RPMI7951 (cell line): Measurements from ENCODE around the gene CERT1. TPM values are rescaled to one million over a fixed set of nuclear protein-coding genes. Genes with fewer than 3 reads are reported as not detected.
"Not testable (repeated sequence)": the region's sequence is repeated elsewhere in the genome, so short reads cannot be mapped to it uniquely, and the experiment has no call there.

Experiments used
- DNase-seq: peaks from one replicate; pipeline ENCODE4 v3.0.0-alpha.2; 2012; ENCODE audit warnings: low read depth
- total RNA-seq: library from RNA; depleted of rRNA; stranded (reverse); fragments of >200 nt; shearing (Covaris generic); gene quantifications from 2 replicates; pipeline ENCODE4 v1.2.3, GENCODE V29; 2014; rRNA removed

CERT1 gene
- total RNA-seq: 14.1 and 19.9 TPM in 2 replicates

- DNase-seq: peak; percentile 97
These were observed at the start of gene CERT1, which contains the start of gene POLK for GRCh38 chr5:75511435-75512382. CERT1 (minus strand) TSS chr5:75511629; CDS start chr5:75511207, 422 bp downstream. POLK (plus strand) TSS chr5:75511891.

GRCh38 chr5:75560655-75561054 is 49.2 kb upstream of the CERT1 start:
- not testable (repeated sequence) for DNase-seq

GRCh38 chr5:75558981-75559632 is 47.7 kb upstream of the CERT1 start:
- no peak for DNase-seq

GRCh38 chr5:75558221-75558620 is 46.8 kb upstream of the CERT1 start:
- DNase-seq: no peak

GRCh38 chr5:75553358-75553757 is 41.9 kb upstream of the CERT1 start:
- DNase-seq: no peak

- no peak for DNase-seq
These were observed 41.3 kb upstream of the CERT1 start for GRCh38 chr5:75552764-75553163.

GRCh38 chr5:75551471-75551870 is 40.0 kb upstream of the CERT1 start:
- peak; percentile 16 for DNase-seq

GRCh38 chr5:75550597-75550996 is 39.2 kb upstream of the CERT1 start:
- no peak for DNase-seq

GRCh38 chr5:75547812-75548211 is 36.4 kb upstream of the CERT1 start:
- no peak for DNase-seq

GRCh38 chr5:75546830-75547229 is 35.4 kb upstream of the CERT1 start:
- DNase-seq: no peak

GRCh38 chr5:75545131-75545530 is 33.7 kb upstream of the CERT1 start:
- DNase-seq: peak; percentile 27

GRCh38 chr5:75538211-75538610 is 26.8 kb upstream of the CERT1 start:
- no peak for DNase-seq

- no peak for DNase-seq
These were observed 25.4 kb upstream of the CERT1 start for GRCh38 chr5:75536694-75537360.

- no peak for DNase-seq
These were observed 24.7 kb upstream of the CERT1 start for GRCh38 chr5:75536147-75536546.

- DNase-seq: no peak
These were observed 23.3 kb upstream of the CERT1 start for GRCh38 chr5:75534734-75535133.

- peak; percentile 51 for DNase-seq
These were observed 22.3 kb upstream of the CERT1 start for GRCh38 chr5:75533716-75534115.

- no peak for DNase-seq
These were observed 20.8 kb upstream of the CERT1 start for GRCh38 chr5:75532190-75532589.

GRCh38 chr5:75529185-75529584 is 17.8 kb upstream of the CERT1 start:
- DNase-seq: no peak

GRCh38 chr5:75526070-75526469 is 14.6 kb upstream of the CERT1 start:
- no peak for DNase-seq

- no peak for DNase-seq
These were observed 13.9 kb upstream of the CERT1 start for GRCh38 chr5:75525344-75525743.

GRCh38 chr5:75524591-75524990 is 13.2 kb upstream of the CERT1 start:
- DNase-seq: no peak

- DNase-seq: no peak
These were observed 12.6 kb upstream of the CERT1 start for GRCh38 chr5:75524071-75524470.
